ENCODE results near the gene PIGQ. TPM values are rescaled to one million over a fixed set of nuclear protein-coding genes. Genes with fewer than 3 reads are reported as not detected.

Gene PIGQ
- total and polyA plus RNA-seq, 2 of the 8 experiments (the other 6 are each of a cell fraction or from before 2014, with no cell fraction given): 36.0 to 49.2 TPM

- ChIA-PET CTCF (ENCODE audit: partially characterized antibody) (interaction anchor here (1.0 to 2.1 kb wide), 5 partner anchors 8 to 45 kb away, joined by 3 to 7 read pairs (median 5); no protein-coding TSS in a partner anchor), POLR2A (ENCODE audit: partially characterized antibody) (interaction anchor here (0.6 to 1.6 kb wide), 23 partner anchors 8 to 206 kb away, joined by 3 to 11 read pairs (median 3); partner anchors contain the start of genes CAPN15, JMJD8, NHLRC4 and RAB40C)
- H3K23ac ChIP-seq (ENCODE audit: insufficient read length): no peak overlapping the region
- DNase-seq (ENCODE audit: low read depth in 1 of 2, low spot score in 2 of 2): peak in 1 of 2 experiments; percentile 72
- H3K9ac ChIP-seq (replicated peaks in 1 of 4; ENCODE audit: extremely low read depth in 1 of 4, low read depth in 3 of 4, low read length in 3 of 4): peak overlapping the region in 2 of 4 experiments; percentile 4 to 8; a peak in 3 of 7 replicates
- no peaks in the 10 kb centered on the region for H3K27me3 ChIP-seq (replicated peaks in 1 of 4; ENCODE audit: control insufficient read depth in 3 of 4, extremely low read depth in 1 of 4, insufficient read depth in 3 of 4, low read length in 3 of 4)
- H4K8ac ChIP-seq (ENCODE audit: extremely low read depth, insufficient read depth, low read length): peak overlapping the region; percentile 66
- peak overlapping the region; percentile 84 for H4K5ac ChIP-seq (ENCODE audit: insufficient read length, low read depth, low read length)
- no peaks in the 10 kb centered on the region for H3K9me3 ChIP-seq (ENCODE audit: insufficient read depth in 2 of 2, low read depth in 1 of 2, low read length in 1 of 2)
- WGBS, 2 experiments (ENCODE audit: extremely low coverage in 1 of 2, insufficient coverage in 1 of 2, insufficient read length in 1 of 2, insufficient replicate concordance in 2 of 2, low coverage in 1 of 2, low lambda C conversion rate in 2 of 2, missing lambda C conversion rate in 1 of 2): 47% methylated on average over 24 of the region's 29 CpGs; no CpG with 5 or more reads in 1 of the 2 experiments
- H3K36me3 ChIP-seq (ENCODE audit: control insufficient read depth in 2 of 4, insufficient read depth in 4 of 4, low read length in 3 of 4): peaks cover 0 to 25% (median 3%) of the 10 kb centered on the region in 4 experiments; a peak in 4 of 8 replicates
- H3K27ac ChIP-seq (ENCODE audit: low read depth, low read length): peak overlapping the region; percentile 63; the same call in 1 of the 2 replicates
- peak overlapping the region; percentile 55; the same call in 1 of the 2 replicates for H2BK20ac ChIP-seq (ENCODE audit: low read length)
- peak overlapping the region; percentile 96 for H3K18ac ChIP-seq (ENCODE audit: extremely low read depth, low read length)
- no peak overlapping the region for H2AFZ ChIP-seq (ENCODE audit: low read length)
- TF ChIP-seq SP1 (IDR thresholded peaks at IDR 0.05; ENCODE audit: low read depth, low read length) (peak; percentile 59), POLR2AphosphoS5 (IDR thresholded peaks at IDR 0.05; ENCODE audit: low read depth, low read length) (0 out of 2 replicates have a peak, but pooled peaks have one; percentile 23), BCL11A (IDR thresholded peaks at IDR 0.05; ENCODE audit: low read depth in 2 of 2, low read length in 2 of 2) (no peak), GABPA (IDR thresholded peaks at IDR 0.05; ENCODE audit: borderline replicate concordance, insufficient read depth, low read length) (peak; percentile 19), USF2 (IDR thresholded peaks at IDR 0.05; ENCODE audit: low read length) (peak; percentile 52), POLR2A (IDR thresholded peaks at IDR 0.05; ENCODE audit: control extremely low read depth in 1 of 2, low read depth in 2 of 2, low read length in 2 of 2) (peak in 1 of 2 experiments; percentile 36; a peak in 1 of 3 replicates)
- peak overlapping the region; percentile 60 for H3K56ac ChIP-seq (replicated peaks; ENCODE audit: insufficient read length, low read depth, low read length)
- peaks cover 0 to 27% (median 21%) of the 10 kb centered on the region in 4 experiments; a peak in 6 of 7 replicates for H3K4me1 ChIP-seq (replicated peaks in 1 of 4; ENCODE audit: control insufficient read depth in 3 of 4, insufficient read depth in 4 of 4, low read length in 3 of 4)
- H2BK5ac ChIP-seq (ENCODE audit: low read depth, low read length): peak overlapping the region; percentile 94; the same call in 1 of the 2 replicates
- peak overlapping the region in 2 of 4 experiments; percentile 19 to 61; a peak in 4 of 8 replicates for H3K4me3 ChIP-seq (ENCODE audit: extremely low read depth in 1 of 4, insufficient read depth in 2 of 4, low read depth in 3 of 4, low read length in 4 of 4)
- H4K91ac ChIP-seq (replicated peaks; ENCODE audit: insufficient read length, low read length): peak overlapping the region; percentile 63
- H4K20me1 ChIP-seq (replicated peaks in 1 of 2; ENCODE audit: control insufficient read depth in 1 of 2, insufficient read depth in 2 of 2, low read length in 2 of 2): peaks cover 3 to 10% of the 10 kb centered on the region in 2 experiments
- no peaks in the 10 kb centered on the region for H3K79me1 ChIP-seq (ENCODE audit: low read depth, low read length)
- H2BK12ac ChIP-seq (ENCODE audit: low read depth, low read length): peak overlapping the region; percentile 85; the same call in 1 of the 2 replicates
- H3K4me2 ChIP-seq (ENCODE audit: insufficient read depth in 1 of 2, low read depth in 2 of 2, low read length in 2 of 2): peak overlapping the region; percentile 79 to 88
- H2AK5ac ChIP-seq (ENCODE audit: low read depth, low read length): peak overlapping the region; percentile 25; the same call in 1 of the 2 replicates
- H2BK15ac ChIP-seq (ENCODE audit: low read length): peak overlapping the region; percentile 92; the same call in 1 of the 2 replicates
- peak overlapping the region; percentile 82 for H2BK120ac ChIP-seq (replicated peaks; ENCODE audit: low read depth, low read length)
- no peak overlapping the region for H3K14ac ChIP-seq (ENCODE audit: insufficient read length)
- FAIRE-seq: no peak
- H3K23me2 ChIP-seq (ENCODE audit: low read depth, low read length): peaks cover 2% of the 10 kb centered on the region; the same call in 1 of the 2 replicates
- peaks cover 0 to 2% of the 10 kb centered on the region in 2 experiments; a peak in 1 of 4 replicates for H3K79me2 ChIP-seq (ENCODE audit: control insufficient read depth in 1 of 2, insufficient read depth in 2 of 2, low read length in 2 of 2)
- H3K4ac ChIP-seq (replicated peaks; ENCODE audit: insufficient read length, low read depth, low read length): peak overlapping the region; percentile 90
Observed at GRCh38 chr16:630249-630814, 60.6 kb downstream of the PIGQ start.

All from H1 (cell line).